KBM-7 (cell line): ENCODE measurements around the gene TSC1.

Experiments
- DNase-seq: peaks from one replicate; pipeline ENCODE4 v3.0.0-alpha.2; 2015
- in situ Hi-C: fragments of 300-500 bp; cut with MboI; formaldehyde crosslinking; loops from 2 replicates; pipeline ENCODE4 v1.14.3; 2020; ENCODE audit warnings: low sequenced_read_pairs, low pct_unique_long_range_greater_than_20kb, mixed read lengths

The TSC1 gene

DNA sequence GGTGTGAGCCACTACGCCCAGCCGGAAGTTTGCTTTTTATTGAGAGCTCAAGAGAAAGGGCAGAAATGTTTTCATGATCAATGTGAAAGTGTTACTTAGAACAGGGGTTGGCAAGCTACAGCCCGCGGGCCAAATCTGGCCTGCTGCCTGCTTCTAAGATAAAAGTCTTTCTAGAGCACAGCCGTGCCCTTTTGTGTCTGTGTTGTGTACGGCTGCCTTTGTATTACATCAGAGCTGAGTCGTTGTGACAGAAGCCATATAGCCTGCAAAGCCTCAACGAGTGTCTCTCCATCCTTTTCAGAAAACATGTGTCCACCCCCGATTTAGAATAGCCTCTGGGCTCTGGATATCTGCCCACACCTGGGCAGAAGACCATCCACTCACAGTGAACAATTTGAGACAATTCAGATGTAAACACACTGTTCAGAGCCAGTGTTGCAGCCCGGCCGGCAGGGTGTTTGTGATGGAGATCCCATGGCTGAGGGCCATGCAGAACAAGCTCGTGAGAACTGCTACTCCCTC, 95.2 kb downstream of the TSC1 start:
- DNase-seq: no peak
- in situ Hi-C loops: no loop called here

GRCh38 chr9:132846918-132847515, 97.4 kb downstream of the TSC1 start:
- DNase-seq: no peak
- in situ Hi-C loops: no loop called here

GRCh38 chr9:132846109-132846917, 98.1 kb downstream of the TSC1 start:
- no peak for DNase-seq
- in situ Hi-C loops: no loop called here

GRCh38 chr9:132842124-132843044, 102.0 kb downstream of the TSC1 start:
- DNase-seq: no peak
- in situ Hi-C loops: no loop called here
